GM19397 (cell line): ENCODE measurements around the gene HES4.

Source experiments
- ATAC-seq: cut with Tn5 transposase; IDR thresholded peaks from one replicate; pipeline ENCODE4 v1.9.1; 2021; ENCODE audit warnings: mild to moderate bottlenecking, moderate library complexity; ENCODE audit not compliant: unreplicated experiment

HES4 gene

DNA sequence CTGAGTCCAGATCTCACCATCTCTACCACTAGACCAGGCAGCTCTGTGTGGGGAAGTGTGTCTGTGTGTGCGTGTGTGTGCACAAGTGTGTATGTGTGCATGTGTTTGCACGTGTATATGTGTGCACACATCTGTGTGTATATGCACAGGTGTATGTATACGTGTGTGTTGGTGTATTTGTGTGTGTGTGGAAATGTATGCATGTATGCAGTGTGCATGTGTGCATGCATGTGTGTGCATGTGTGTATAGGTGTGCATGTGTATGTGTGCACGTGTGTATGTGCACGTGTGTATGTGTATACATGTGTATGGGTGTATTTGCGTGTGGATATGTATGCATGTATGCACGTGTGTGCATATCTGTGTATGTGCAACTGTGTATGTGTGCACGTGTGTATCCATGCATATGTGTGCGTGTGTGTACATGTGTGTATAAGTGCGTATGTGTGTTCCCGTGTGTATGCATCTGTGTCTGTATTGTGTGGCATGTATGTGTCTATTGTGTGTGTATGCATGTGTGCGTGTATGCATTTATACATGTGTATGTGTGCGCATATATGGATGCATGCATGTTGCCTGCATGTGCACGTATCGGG, 30.5 kb downstream of the HES4 start:
- ATAC-seq, result no peak

DNA sequence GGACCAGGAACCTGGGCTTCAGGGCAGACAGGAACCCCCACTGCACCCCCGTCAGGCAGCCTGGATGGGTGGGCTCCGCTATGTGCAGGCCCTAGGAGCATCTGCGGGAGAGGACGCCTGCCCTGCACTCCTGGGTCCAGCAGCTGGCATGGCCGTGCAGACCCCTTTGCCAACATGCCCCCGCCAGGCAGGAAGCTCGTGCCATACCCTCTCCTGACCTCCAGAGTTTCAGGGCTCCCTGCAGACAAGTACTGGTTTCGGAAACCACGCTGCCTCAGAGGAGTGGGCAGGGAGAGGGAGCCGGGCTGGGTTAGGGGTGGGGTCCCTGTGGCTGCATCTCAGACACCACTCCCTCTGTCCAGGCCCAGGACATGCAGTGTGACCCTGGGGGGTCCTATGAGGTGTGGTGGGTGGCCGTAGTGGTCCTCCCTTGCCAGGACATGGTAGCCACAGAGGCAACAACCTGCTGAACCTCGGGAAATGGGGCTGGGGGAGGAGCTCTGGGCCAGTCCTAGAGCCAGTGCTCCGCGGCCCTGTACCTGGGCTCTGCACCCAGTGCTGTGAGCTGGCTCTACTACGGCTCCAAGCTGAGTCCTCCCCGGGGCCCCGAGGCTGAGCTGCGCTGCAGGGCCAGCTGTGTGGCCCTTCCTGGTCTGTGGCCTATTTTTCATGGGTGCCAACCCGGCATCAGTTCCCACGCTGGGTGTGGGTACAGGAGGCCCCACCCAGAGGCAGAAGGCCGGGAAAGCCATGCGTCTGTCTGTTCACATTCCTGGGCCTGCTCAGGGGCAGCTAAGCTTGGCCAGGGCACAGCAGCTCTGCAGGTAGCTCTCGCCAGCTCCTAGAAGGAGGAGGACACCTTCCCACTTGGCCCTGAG, 32.2 kb downstream of the HES4 start:
- ATAC-seq, result no peak

DNA sequence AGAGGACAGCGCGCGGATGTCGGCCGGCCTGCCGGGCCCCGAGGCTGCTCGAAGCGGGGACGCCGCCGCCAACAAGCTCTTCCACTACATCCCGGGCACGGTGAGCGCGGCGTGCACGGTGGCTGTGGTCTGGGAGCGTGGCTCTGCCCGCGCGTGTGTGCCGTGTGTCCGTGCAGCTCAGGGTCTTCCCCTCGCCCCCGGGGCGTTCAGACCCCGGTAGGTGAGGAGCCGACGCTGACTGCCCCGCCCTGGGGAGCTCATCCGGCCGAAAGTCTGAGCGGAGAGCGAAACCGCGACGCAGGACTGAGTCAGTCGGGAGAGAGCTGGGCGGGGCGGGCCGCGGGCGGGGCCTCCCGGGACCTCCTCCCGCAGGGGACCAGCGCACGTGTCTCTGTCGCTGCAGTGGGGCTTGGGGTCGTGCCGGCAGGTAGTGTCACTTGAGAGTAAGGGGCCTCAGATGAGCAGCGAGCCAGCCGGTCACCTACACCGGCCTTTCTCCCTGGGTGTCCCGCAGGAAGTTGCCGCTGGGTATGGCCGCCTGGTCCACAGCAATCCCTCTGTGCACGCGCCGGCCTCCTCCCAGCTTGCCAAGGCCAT, 33.1 kb downstream of the HES4 start:
- peak; percentile 62 for ATAC-seq

DNA sequence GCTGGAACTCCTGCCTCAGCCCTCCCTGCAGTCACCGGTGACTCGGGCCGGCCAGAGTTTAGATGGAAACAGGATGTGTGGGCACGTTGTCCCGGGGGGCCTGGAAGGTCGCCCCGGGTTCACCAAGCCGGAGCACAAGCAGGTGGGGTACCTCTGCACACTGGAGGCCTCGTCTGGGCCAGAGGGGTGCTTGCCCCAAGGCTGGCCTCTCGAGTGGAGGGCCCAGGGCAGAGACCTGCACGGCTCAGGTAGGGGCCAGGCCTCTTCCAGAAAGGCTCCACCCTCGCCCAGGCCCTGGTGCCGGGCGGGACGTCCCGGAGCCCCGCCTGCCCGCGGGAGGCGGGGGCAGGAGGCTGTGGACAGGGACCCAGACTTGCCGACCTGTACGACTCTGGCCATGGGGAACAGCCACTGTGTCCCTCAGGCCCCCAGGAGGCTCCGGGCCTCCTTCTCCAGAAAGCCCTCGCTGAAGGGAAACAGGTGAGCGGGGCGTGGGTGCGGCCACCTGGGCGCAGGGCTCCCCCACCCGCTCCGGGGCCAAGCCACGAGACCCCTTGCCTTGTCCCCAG, 33.7 kb downstream of the HES4 start, which contains the start of gene PLEKHN1:
TSS of gene PLEKHN1 (plus strand) at position 348 of the 569 bp plus-strand sequence. CDS start at position 398, 50 bp downstream.
- peak; percentile 17 for ATAC-seq

DNA sequence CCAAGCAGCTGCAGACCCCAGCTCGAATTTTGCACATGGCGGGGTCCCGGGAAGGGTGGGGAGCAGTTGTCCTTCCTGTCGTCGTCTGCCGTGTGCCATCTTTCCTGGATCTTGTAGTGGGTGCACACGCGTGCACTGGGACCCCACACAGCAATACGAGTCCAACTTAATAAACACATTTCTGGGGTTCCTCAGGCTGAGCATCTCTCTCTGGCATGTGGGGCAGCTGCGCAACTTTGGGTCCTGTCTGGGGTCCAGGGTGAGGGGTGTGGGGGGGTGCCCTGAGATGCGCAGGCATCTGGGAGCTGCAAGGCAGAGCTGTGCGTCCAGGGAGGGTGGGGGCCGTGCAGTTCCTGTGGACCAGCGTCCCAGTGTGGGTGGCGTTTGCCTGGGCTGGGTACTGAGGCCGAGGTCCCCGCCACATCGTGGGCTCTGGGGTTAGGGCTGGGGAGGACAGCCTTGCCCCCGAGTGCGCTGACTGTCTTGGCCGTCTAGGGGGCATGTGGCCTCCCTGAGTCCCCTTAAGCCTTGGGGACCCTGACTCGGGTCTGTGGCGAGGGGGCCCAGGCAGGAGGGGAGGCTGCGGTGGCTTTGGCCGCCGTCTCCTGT, 34.3 kb downstream of the HES4 start:
- ATAC-seq, result no peak

DNA sequence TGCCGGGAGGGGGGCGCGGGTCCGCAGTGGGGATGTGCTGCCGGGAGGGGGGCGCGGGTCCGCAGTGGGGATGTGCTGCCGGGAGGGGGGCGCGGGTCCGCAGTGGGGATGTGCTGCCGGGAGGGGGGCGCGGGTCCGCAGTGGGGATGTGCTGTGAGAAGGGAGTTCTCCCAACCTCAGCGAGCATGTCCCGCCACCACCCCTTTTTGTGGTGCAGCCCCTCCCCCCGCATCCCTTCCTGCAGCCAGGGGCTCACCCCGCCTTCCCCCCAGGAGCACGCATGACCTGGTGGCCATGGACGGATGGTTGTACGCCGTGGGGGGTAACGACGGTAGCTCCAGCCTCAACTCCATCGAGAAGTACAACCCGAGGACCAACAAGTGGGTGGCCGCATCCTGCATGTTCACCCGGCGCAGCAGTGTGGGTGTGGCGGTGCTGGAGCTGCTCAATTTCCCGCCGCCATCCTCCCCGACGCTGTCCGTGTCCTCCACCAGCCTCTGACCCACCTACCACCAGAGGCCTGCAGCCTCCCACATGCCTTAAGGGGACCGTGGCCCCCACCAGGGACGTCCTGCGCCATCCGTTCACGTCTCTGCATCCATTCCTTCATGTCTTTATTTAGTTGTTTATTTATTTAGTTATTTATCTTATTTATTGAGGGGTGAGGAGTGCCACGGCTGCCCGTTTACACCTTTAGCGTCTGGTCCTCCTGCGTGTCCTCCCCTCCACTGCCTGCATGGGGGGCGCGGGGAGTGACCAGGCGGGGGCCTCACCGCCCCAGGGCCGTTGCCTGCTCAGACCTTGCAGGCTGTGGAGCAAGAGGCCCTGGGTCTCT, 35.0 kb downstream of the HES4 start:
- no peak for ATAC-seq

DNA sequence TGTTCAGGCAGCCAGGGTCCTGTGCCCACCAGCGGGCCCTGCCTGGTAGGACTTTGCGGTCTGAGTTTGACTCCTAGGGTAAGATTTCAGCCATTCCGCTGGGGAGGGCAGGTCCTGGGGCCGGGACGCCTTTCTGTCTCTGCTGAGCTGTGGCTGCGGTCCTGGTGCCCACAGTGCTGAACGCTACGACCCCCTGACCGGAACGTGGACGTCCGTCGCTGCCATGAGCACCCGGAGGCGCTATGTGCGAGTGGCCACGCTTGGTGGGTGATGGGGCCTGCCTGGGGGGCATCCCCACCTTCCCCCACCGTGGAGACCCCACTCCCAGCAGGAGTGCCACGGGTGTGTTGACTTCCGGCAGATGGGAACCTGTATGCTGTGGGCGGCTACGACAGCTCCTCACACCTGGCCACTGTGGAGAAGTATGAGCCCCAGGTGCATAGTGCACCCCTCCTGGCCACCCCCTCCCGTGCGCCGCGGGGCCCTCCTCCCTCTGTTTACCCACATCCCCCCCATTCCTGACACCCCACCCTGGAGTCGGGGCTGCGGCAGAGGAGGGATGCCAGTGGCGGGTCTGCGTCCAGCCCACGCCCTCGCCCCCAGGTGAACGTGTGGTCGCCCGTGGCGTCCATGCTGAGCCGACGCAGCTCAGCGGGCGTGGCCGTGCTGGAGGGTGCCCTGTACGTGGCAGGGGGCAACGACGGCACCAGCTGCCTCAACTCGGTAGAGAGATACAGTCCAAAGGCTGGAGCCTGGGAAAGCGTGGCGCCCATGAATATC, 36.0 kb downstream of the HES4 start:
- ATAC-seq, result no peak

DNA sequence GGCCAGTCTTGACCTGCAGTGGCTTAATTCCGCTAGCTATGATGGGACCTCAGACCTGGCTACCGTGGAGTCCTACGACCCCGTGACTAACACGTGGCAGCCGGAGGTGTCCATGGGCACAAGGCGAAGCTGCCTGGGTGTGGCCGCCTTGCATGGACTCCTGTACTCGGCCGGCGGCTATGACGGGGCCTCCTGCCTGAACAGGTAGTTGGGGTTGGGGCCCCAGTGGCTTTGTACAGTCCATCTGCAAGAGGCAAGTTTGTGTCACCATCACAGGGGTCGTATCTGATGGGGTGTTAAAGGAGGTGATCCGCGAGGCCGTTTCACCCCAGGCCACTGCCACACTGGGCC, 36.6 kb downstream of the HES4 start:
- ATAC-seq, result no peak

DNA sequence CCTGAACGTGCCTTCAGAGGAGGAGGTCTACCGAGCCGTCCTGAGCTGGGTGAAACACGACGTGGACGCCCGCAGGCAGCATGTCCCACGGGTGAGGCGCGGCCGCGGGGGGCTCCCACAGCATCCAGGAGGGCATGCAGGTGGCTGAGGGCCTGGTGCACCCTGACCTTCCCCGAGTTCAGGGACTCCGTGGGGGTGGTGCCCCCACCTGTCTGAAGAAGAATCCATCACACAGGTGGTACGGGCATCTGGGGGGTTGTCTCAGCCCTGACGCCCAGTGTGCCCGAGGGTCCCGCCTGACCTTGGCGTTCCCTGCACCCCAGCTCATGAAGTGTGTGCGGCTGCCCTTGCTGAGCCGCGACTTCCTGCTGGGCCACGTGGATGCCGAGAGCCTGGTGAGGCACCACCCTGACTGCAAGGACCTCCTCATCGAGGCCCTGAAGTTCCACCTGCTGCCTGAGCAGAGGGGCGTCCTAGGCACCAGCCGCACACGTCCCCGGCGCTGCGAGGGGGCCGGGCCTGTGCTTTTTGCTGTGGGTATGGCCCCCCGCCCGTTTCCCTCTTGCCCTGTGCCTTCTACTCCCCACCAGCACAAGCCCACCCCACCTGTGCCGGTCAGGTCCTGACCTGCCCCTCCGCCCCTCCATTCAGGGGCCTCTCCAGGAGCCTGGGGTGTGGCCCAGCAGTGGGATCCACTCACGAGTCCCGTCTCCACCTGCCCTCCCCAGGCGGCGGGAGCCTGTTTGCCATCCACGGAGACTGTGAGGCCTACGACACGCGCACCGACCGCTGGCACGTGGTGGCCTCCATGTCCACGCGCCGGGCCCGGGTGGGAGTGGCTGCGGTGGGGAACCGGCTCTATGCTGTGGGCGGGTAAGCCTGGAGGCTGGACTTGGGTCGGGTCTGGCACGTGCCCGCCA, 37.3 kb downstream of the HES4 start:
- no peak for ATAC-seq

DNA sequence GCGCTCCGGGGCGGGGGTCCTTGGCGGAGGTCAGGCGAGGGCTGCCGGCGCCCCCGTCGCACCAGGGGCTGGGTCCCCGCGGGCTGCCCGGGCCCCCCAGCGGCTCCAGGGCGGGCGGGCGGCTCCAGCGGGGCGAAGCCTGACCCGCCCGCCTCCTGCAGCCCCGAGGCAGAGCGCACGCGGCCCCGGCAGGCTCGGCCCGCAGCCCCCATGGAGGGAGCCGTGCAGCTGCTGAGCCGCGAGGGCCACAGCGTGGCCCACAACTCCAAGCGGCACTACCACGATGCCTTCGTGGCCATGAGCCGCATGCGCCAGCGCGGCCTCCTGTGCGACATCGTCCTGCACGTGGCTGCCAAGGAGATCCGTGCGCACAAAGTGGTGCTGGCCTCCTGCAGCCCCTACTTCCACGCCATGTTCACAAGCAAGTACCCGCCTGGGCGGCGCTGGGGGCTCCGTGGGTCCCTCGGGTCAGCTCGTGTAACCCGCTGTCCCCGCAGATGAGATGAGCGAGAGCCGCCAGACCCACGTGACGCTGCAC, 38.7 kb downstream of the HES4 start:
- ATAC-seq, result no peak

DNA sequence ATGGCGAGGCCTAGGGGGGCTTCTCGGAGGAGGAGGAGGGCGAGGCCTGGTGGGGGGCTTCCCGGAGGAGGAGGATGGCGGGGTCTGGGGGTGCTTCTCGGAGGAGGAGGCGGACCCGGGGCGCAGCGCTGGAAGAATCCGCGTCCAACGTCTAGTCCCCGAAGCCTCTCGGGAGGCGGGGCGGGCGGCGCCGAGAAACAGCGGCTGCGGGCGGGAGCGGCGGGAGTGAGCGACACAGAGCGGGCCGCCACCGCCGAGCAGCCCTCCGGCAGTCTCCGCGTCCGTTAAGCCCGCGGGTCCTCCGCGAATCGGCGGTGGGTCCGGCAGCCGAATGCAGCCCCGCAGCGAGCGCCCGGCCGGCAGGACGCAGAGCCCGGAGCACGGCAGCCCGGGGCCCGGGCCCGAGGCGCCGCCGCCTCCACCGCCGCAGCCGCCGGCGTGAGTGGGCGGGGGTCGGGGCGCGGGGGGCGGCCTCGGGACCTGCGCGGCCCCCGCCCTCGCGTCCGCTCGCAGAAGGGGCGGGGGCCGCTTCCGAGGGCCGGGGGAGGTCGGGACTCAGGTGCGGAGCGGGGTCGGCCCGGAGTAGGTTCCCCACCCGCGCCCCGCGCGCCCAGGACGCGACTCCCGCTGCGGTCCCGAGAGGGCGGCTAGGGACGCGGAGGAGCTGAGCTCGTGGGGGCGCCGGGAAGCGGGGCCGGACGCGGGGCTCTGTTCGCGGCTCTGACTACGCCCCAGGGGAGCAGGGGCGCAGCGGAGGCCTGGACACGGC, 39.4 kb downstream of the HES4 start, which contains the start of gene KLHL17:
TSS of gene KLHL17 (plus strand) at position 222 of the 769 bp plus-strand sequence. CDS start at position 332, 110 bp downstream.
- no peak for ATAC-seq

DNA sequence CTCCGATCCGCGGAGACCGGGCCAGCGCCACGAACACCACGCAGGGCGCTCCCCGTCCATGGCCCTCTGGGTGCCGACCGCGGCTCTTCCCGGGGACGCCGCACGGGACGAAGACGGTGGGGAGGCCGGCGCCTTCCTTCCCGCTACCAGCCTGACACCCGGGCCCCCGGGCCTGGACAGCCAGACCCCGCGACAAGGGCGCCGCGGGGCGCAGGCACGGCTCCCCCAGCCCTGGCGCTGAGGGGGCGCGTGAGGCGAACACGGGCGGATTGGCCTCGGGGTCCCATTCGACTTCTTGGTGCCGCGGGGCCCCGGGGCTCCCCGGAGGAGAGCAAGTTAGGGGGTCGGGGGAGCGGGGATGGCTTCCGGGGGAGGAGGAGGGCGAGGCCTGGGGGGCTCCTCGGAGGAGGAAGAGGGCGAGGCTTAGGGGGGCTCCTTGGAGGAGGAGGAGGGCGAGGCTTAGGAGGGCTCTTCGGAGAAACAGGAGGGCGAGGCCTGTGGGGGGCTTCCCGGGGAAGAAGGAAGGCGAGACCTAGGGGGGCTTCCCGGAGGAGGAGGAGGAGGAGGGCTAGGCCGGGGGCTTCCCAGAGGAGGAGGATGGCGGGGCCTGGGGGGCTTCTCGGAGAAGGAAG, 40.0 kb downstream of the HES4 start:
- no peak for ATAC-seq

DNA sequence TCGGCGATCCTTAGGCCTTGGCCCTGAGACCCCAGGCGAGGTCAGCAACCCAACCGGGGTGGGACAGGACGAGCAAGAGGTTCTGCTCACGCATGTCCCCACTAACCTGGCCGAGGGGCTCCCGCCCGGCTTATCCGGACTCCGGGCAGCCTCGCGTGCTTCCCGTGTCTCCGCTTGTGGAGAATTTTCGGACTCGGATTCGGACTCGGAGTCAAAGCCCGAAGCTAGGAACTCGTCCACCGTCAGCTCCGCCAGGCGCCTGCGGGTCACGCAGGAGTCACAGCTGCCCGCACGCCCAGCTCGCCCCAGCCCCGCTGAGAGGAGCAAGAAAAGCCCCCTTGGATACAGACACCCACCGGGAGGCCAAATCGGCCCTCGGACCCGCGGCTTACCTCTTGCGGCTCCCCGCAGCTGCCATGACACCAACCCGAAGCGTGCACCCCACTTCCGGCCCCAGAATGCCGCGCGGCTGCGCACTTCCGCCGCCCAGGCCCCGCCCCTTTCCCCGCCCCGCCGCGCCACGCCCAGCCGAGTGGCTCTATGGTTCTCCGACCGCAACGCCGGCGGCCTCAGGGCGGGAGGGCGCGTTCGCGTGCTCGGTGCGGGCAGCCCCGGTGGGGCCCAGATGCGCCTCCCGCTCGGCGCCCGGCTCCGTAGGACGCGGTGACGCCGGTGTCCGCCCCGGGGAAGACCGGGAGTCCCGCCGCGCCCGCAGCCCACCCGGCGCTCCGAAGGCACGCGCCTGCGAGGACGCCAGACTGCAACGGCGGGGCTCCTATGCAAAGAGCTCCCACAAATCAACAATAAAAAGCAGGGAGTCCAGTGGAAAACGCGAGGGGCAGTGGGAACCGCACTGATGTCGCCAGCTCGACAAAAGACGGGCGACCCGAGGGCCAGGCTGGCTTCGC, 40.8 kb downstream of the HES4 start, which contains the start of gene NOC2L:
TSS of gene NOC2L (minus strand) at position 434 of the 908 bp plus-strand sequence. CDS start at position 418, 16 bp downstream.
- peak; percentile 68 for ATAC-seq

DNA sequence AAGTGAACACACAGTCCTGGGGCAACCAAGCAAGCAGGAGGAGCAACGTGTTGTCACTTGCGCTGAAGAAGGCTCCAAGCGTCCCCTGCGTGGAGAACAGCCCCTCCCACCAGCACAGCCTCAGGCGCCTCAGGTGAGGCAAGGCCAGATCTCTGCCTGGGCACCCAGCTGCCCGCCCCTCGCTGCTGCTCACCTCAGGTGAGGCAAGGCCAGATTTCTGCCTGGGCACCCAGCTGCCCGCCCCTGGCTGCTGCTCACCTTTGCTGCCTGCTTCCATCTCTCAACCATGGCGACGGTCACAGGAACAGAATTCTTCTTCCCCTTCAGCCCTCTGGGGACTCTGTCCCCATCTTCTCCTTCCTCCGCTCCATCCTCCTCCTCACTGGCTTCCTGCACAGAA, 43.3 kb downstream of the HES4 start:
- ATAC-seq, result no peak

DNA sequence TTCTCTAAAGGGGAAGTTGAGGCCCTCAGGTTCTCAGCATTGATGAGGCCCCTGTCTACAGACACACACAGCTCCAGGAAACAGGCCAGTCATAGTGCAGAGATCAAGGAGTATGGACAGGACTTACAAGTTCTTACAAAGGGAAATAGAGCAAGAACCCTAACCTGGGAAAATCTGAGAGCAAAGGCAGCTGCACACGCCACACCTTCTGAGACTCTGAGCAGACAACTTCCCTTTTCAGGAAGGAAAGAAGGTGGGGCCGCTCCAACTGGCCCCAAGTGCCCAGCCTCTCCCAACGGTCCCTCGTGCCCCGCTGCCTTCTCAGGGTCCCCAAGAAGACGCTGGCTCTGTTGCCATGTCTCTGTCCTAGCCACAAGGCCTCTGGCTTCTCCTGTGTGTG, 44.4 kb downstream of the HES4 start:
- no peak for ATAC-seq

DNA sequence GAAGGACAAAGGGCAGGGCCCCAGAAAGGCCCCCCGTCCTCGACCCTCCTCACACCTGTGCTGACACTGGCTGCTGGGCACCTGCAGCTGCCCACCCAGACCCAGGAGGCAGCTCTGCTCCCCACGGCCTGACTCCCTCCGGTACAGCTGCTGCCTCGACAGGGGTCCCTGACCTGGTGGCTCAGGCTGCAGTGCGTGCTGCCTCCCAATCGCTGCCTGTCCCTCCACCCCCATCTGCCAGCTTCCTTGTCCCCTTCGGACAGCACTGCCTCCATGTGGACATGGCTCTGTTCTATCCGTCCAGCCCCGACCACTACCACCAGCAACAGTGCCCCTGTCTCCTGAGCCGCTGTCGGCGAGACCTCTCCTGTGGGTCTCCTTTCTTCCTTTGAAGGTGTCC, 45.0 kb downstream of the HES4 start:
- no peak for ATAC-seq
